HG02973 (cell line): ENCODE measurements around the gene LAMA3.

Experiments
- ATAC-seq: cut with Tn5 transposase; IDR thresholded peaks from one replicate; pipeline ENCODE4 v1.9.1; 2021; ENCODE audit warnings: moderate library complexity; ENCODE audit not compliant: unreplicated experiment

The LAMA3 gene

DNA sequence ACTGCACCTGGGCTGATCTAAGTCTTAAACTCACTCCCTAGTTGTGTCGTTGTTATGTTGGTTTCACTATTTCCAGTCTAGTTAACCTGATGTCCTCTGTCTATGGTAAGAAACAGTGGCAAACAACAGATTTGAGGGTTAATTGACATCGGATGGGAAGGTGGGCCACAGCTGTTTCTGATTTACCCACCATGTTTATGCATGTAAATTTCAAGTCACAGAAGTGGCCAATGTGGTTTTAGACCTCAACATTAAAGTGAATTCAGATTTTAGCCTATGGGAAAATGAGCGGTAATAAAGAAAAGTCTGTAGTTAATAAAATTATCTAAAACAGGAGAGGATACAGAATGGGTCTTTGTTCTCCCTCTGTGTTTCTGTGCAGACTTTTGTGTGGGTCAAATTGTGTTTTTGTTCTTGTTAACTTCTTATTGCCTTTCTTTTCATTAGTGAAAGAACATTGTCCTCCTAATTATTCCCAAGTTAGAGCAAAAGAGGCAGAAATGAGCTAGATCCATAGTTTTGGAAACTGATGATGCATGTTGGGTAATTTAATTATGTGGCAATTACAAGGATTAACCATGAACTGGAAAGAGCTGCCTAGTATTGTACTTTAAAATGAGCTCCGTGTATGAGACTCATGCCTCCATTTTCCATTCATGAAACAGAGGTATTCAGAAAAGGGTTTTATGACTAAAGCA lies 83.2 kb downstream of the LAMA3 start:
- no peak for ATAC-seq

- no peak for ATAC-seq
Measured at GRCh38 chr18:23776306-23776705, 87.1 kb downstream of the LAMA3 start.

DNA sequence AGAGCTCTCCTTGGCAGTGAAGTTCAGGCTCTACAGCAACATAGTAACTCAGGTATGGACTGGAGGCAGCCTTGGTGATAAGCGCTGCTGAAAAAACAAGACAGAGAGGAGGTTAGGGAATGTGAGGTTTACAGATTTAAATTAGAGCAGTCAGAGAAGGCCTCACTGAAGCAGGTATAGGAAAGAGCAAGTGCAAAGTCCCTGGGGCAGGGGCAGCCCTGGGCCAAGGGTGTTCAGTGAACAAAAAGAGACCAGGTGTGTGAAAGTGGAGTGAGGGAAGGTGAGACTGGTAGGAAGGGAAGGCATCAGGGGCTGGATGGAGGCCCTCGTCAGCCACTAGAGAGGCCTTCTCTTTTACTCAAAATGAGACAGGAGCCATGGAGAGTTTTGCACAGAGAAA lies 89.6 kb downstream of the LAMA3 start:
- no peak for ATAC-seq

DNA sequence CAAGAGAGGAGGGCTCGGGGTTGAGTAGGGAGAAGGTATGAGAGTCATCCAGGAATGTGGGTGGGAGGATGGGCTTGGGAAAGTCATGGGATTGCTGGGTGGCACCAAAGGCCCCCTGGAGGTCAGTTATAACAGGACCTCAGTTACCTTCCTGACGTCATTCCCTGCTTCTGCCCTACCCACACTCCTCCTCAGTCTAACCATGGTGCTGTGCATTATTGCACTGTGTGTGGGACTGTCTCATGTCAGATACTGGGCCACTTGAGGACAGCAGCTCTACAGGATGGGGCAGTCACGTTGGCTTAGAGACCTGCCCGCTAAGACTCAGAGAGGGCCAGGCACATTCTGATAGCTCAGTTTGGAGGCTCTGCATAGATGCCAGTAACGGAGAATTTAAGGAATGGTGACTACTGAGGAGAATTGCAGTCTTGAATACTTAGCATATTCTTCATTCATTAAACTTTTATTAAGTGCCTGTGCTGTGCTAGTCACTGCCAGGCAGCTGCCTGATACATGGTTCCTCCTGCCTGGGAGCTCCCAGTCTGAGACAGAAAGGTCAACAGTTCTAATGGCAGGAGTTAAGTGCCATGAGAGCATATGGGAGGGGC lies 90.5 kb downstream of the LAMA3 start:
- no peak for ATAC-seq

GRCh38 chr18:23784832-23785245 lies 95.6 kb downstream of the LAMA3 start:
- ATAC-seq = no peak

DNA sequence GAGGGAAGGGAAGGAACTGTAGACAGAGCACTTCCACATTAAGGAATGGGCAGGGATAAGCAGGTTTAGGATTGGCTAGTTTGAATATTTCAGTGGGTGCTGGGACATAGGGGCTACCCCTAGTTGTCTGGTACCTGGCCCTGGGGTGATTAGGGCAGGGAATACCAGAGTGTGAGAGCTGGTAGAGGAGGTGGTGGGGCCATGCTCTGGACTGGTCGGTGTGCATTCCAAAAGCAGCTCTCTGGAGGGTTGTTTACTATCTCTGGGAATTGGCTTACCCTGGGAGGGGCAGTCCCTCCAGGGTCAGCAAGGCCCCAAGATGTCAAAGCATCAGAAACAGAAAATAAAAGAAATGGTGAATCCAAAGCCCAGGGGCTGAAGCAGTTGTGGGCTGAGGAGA lies 103.8 kb downstream of the LAMA3 start:
- ATAC-seq = no peak

DNA sequence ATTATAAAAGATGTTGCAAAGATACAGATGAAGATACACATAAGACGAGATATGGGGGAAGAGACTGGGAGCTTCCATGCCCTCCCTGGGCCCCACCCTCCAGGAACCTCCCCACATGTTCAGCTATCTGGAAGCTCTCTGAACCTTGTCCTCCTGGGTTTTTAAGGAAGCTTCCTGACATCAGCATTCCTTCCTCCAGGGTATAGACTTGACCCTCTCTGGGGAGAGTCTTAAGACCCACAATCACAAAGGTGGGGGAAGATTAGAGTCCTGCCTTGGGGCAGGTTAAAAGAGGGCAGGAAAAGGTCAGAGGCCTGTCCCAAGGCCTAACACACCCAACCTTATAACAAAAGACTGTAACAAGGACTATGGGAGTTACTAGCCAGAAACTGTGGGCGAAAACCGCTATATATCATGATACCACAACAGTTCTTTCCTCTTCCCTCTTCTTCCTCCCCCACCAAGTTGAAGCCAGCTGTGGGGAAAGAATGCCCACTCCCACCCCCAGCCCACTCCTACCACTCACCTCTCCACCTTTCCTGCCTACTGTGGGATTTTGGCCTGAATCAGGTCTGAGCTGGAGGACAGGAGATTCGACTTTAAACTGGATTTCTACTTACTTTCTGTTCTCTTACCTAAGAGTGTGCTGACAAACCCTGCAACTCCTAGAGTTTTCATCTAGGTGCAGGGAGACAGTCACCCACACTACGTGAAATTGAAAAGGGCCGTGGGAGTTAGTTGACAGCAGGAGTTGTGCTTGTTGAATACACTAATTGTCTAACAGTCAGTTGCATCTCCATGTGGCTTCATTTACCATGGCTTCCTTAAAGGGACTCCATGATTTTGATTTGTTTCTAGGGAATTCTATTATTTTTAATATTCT lies 105.0 kb downstream of the LAMA3 start:
- ATAC-seq = no peak

GRCh38 chr18:23798249-23798648 lies 109.0 kb downstream of the LAMA3 start:
- no peak for ATAC-seq

- no peak for ATAC-seq
Measured at GRCh38 chr18:23798824-23799223, 109.6 kb downstream of the LAMA3 start.

DNA sequence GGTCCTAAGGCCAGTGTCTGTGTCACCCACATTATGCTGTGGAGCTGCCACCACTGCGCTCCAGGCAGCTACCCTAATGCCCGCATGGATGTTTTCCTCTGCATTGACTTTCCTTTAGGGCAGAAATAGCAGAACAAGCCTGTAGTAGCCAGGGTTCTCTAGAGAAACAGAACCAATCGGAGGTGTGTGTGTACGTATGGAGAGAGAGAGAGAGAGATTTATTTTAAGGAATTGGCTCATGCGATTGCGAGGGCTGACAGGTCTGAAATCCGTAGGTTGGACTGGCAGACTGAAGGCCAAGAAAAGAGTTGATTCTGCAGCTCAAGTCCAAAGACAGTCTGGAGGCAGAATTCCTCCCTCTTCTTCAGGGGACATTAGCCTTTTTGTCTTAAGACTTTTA lies 110.3 kb downstream of the LAMA3 start:
- ATAC-seq = no peak

GRCh38 chr18:23800902-23801301 lies 111.6 kb downstream of the LAMA3 start:
- ATAC-seq = no peak

DNA sequence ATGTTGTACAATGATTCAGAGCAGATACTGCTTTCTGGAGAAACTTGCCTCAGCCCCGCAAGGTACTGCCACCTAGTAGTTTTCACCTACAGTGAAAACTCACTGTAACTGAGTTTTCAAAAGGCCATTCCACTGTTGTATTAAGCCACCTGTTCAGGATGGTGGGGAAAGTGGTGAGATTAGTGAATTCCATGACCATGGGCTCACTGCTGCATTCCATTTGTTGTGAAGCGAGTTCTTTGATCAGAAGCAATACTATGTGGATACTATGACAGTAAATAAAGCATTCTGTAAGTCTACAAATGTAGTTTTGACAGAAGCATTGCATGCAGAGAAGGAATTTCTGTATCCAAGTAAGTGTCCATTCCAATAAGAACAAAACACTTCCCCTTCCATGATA lies 113.6 kb downstream of the LAMA3 start:
- ATAC-seq = no peak

DNA sequence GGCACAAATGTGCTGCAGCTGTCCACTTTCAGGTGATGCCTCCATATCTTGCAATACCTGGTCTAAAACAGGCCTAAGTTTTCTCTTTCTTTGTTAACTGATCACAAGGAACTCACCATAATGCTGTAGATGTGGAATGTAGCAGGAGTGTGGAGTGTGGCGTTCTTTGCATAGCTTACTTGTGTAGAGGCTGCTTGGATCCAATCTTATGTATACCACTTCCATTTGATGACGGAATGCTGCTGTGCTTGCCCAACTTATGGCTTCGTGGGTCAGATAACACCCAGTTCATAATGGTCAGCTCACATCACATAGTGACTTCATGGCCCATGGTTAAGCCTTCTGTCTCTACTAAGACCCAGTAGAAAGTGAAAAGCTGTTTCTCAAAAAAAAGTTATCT lies 114.5 kb downstream of the LAMA3 start:
- no peak for ATAC-seq

- ATAC-seq = no peak
Measured at GRCh38 chr18:23805898-23806297, 116.6 kb downstream of the LAMA3 start.

- no peak for ATAC-seq
Measured at GRCh38 chr18:23809415-23809814, 120.2 kb downstream of the LAMA3 start.

GRCh38 chr18:23810396-23810795 lies 121.1 kb downstream of the LAMA3 start:
- no peak for ATAC-seq

GRCh38 chr18:23811176-23811575 lies 121.9 kb downstream of the LAMA3 start:
- ATAC-seq = no peak

- ATAC-seq = no peak
Measured at GRCh38 chr18:23812546-23813440, 123.5 kb downstream of the LAMA3 start.

- ATAC-seq = no peak
Measured at GRCh38 chr18:23814991-23815614, 125.8 kb downstream of the LAMA3 start.

GRCh38 chr18:23816021-23816420 lies 126.8 kb downstream of the LAMA3 start:
- ATAC-seq = no peak
